ENCODE results near the gene GOLGA7B.

DNA sequence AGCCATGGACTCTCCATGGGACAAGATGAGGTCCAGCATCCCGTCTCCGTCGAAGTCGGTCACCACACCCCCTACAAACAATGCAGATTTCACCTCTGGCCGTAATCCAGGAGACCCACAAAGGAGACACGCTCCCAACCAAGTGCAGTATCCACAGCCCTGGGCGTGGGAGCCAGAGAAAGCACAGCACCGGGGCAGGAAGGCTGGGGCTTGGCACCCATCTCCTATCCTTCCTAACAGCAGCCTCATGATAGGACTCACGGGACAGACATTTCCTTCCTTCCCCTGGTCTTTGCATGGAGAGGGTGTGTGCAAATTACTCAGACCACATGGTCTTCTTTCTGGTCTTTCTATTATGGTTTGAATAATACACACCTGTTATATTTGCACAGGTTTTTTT lies 46.3 kb downstream of the GOLGA7B start:
- no peak for TF ChIP-seq CTCF (conservative IDR thresholded peaks at IDR 0.05)
- no peak for TF ChIP-seq EZH2 (IDR thresholded peaks at IDR 0.05; ENCODE audit: low read depth)
